WI38 (cell line): ENCODE data around the gene RC3H1.

ENCODE experiments used
- H3K4me3 ChIP-seq: 2 replicates; pipeline ENCODE4 v1.5.1; 2011; ENCODE audit warnings: low read depth, mild to moderate bottlenecking, control low read depth, low read length
- CTCF ChIP-seq: IDR thresholded peaks from 2 replicates; pipeline ENCODE4 v1.5.1; 2012; ENCODE audit warnings: low read depth, mild to moderate bottlenecking, control low read depth, low read length

RC3H1 gene

GRCh38 chr1:173900427-173900826 lies 121.7 kb downstream of the RC3H1 start:
- TF ChIP-seq CTCF: no peak
- no peak overlapping the region for H3K4me3 ChIP-seq

- no peak for TF ChIP-seq CTCF
- H3K4me3 ChIP-seq: no peak overlapping the region
These were observed 128.0 kb downstream of the RC3H1 start for GRCh38 chr1:173894189-173894588.

GRCh38 chr1:173893611-173894010 lies 128.5 kb downstream of the RC3H1 start:
- no peak overlapping the region for H3K4me3 ChIP-seq
- TF ChIP-seq CTCF: no peak

GRCh38 chr1:173889885-173890284 lies 132.3 kb downstream of the RC3H1 start:
- H3K4me3 ChIP-seq: no peak overlapping the region
- TF ChIP-seq CTCF: no peak

GRCh38 chr1:173888749-173889148 lies 133.4 kb downstream of the RC3H1 start:
- H3K4me3 ChIP-seq: no peak overlapping the region
- no peak for TF ChIP-seq CTCF

GRCh38 chr1:173887627-173888026 lies 134.5 kb downstream of the RC3H1 start:
- H3K4me3 ChIP-seq: no peak overlapping the region
- no peak for TF ChIP-seq CTCF

GRCh38 chr1:173886746-173887611 lies 135.2 kb downstream of the RC3H1 start:
- no peak for TF ChIP-seq CTCF
- no peak overlapping the region for H3K4me3 ChIP-seq
